Endothelial cell (in vitro differentiated cells): ENCODE data around the gene WDR46. TPM values are rescaled to one million over a fixed set of nuclear protein-coding genes. Genes with fewer than 3 reads are reported as not detected.
"Not testable (repeated sequence)": the region's sequence is repeated elsewhere in the genome, so short reads cannot be mapped to it uniquely, and the experiment has no call there.

ENCODE experiments used
- DNase-seq: peaks from one replicate; pipeline ENCODE4 v3.0.0; 2021; ENCODE audit warnings: low spot score
- H3K27ac Mint-ChIP-seq: one replicate; pipeline ENCODE4 v1.8.0; 2021; ENCODE audit warnings: mixed read lengths, inconsistent platforms; ENCODE audit not compliant: unreplicated experiment
- H3K27me3 Mint-ChIP-seq: one replicate; pipeline ENCODE4 v1.8.0; 2021; ENCODE audit warnings: mild to moderate bottlenecking, moderate library complexity, mixed read lengths, inconsistent platforms; ENCODE audit not compliant: unreplicated experiment
- H3K36me3 Mint-ChIP-seq: one replicate; pipeline ENCODE4 v1.8.0; 2021; ENCODE audit warnings: mild to moderate bottlenecking, low read depth, mixed read lengths, inconsistent platforms; ENCODE audit not compliant: unreplicated experiment
- H3K4me1 Mint-ChIP-seq: one replicate; pipeline ENCODE4 v1.8.0; 2021; ENCODE audit warnings: mild to moderate bottlenecking, mixed read lengths, inconsistent platforms; ENCODE audit not compliant: unreplicated experiment
- H3K4me3 Mint-ChIP-seq: one replicate; pipeline ENCODE4 v1.8.0; 2021; ENCODE audit warnings: mild to moderate bottlenecking, mixed read lengths, inconsistent platforms; ENCODE audit not compliant: unreplicated experiment
- H3K9me3 Mint-ChIP-seq: one replicate; pipeline ENCODE4 v1.8.0; 2021; ENCODE audit warnings: mixed read lengths, inconsistent platforms; ENCODE audit not compliant: unreplicated experiment
- total RNA-seq: library from RNA; stranded (reverse); fragmentation: NEBNext Ultra II Directional; extraction: Animal tissue kit (Norgen Biotek cat#: 25700); gene quantifications from one replicate; pipeline ENCODE4 v1.2.1, GENCODE V29; 2021; ENCODE audit not compliant: unreplicated experiment
- TF ChIP-seq, protein P1 (sequence below): fragments of 200-600 bp; sonication (generic); IDR thresholded peaks from one replicate; pipeline ENCODE4 v1.5.0; 2021; ENCODE audit warnings: antibody characterized with exemption; ENCODE audit not compliant: unreplicated experiment

WDR46 gene
- total RNA-seq, 1 donor from 2014 or later: 48.5 TPM

DNA sequence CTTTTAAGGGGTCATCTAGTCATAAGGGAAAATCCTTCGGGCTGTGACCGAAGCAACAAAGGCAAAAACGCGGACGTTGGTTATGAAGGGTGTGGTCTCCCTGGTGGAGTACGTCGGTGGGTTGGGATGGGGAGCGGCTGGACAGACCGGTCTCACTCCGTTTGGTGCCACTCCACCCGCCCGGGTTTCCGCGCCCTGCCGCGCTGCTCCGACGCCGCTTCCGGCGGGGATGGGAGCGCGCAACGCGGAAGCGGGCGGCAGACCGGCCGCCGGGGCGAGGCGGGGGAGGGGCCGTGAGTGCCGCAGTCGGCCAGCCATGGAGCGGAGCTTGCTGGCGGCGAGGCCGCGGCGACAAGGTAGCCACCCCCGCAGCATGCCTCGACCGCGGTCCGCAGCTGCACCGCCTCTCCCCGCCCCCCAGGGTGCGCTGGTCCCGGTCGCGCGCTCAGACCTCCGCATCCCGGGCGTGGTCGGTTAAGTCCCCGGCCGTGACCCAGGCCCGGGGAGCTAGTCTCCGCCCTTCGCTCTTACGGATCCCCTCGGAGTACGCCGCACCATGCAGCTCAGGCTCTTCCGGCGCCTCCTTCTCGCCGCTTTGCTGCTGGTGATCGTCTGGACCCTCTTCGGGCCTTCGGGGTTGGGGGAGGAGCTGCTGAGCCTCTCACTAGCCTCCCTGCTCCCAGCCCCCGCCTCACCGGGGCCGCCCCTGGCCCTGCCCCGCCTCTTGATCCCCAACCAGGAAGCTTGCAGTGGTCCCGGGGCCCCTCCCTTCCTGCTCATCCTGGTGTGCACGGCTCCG, 12.0 kb downstream of the WDR46 start, which contains the start of gene B3GALT4:
Gene B3GALT4, plus strand, starts transcription at position 260 of the 799 bp plus-strand sequence. Its CDS starts 297 bp downstream, at position 557.
- peaks cover 38% of the 10 kb centered on the region for H3K4me1 Mint-ChIP-seq
- TF ChIP-seq, protein P1, sequence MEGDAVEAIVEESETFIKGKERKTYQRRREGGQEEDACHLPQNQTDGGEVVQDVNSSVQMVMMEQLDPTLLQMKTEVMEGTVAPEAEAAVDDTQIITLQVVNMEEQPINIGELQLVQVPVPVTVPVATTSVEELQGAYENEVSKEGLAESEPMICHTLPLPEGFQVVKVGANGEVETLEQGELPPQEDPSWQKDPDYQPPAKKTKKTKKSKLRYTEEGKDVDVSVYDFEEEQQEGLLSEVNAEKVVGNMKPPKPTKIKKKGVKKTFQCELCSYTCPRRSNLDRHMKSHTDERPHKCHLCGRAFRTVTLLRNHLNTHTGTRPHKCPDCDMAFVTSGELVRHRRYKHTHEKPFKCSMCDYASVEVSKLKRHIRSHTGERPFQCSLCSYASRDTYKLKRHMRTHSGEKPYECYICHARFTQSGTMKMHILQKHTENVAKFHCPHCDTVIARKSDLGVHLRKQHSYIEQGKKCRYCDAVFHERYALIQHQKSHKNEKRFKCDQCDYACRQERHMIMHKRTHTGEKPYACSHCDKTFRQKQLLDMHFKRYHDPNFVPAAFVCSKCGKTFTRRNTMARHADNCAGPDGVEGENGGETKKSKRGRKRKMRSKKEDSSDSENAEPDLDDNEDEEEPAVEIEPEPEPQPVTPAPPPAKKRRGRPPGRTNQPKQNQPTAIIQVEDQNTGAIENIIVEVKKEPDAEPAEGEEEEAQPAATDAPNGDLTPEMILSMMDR: peak; percentile 76
- no peaks in the 10 kb centered on the region for H3K9me3 Mint-ChIP-seq
- peaks cover 5% of the 10 kb centered on the region for H3K27me3 Mint-ChIP-seq
- peak within 1 kb of the TSS; percentile 91 for H3K4me3 Mint-ChIP-seq
- H3K27ac Mint-ChIP-seq: peak within 1 kb of the TSS; percentile 64
- peaks cover 25% of the 10 kb centered on the region for H3K36me3 Mint-ChIP-seq
- peak; percentile 66 for DNase-seq

DNA sequence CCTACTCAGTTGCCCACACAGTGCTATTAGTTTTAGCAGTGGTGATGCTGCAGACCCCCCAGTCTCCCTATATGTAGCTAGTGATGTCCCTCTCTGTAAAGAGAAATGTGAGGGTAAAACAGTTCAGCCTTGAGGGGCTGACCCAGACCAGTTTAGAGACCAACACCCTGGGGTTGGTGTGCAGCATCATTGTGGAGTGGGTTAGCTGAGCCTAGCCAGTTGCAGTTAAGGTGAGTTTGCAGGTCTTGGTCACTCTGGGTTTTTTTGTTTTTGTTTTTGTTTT, 12.5 kb downstream of the WDR46 start:
- DNase-seq: no peak
- Mint-ChIP-seq H3K36me3 (peaks cover 28% of the 10 kb centered on the region), H3K27me3 (peaks cover 10% of the 10 kb centered on the region), H3K4me3 (peak overlapping the region; percentile 87), H3K4me1 (peaks cover 40% of the 10 kb centered on the region), H3K9me3 (no peaks in the 10 kb centered on the region), H3K27ac (peak overlapping the region; percentile 59)
- TF ChIP-seq, protein P1: no peak

DNA sequence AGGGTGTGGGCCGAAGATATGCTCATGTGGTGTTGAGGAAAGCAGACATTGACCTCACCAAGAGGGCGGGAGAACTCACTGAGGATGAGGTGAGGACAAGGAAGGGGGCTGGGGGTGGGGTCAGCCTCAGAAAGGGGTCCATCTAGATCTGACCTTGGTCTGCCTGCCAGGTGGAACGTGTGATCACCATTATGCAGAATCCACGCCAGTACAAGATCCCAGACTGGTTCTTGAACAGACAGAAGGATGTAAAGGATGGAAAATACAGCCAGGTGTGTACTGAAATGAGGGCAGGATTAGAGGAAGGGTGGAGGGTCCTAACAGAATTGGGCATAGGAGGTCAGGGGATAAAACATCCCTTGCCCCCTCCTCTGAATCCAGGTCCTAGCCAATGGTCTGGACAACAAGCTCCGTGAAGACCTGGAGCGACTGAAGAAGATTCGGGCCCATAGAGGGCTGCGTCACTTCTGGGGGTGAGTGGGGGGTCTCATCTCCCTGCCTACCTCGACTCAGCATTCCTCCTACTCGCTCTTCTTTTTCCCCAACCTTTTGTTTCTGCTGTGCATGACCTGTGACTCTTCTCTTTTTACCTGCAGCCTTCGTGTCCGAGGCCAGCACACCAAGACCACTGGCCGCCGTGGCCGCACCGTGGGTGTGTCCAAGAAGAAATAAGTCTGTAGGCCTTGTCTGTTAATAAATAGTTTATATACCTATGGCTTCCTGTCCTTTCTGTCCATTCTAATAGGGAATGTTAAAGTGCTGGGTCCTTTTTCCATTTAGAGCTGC, 13.1 kb downstream of the WDR46 start:
- peak overlapping the region; percentile 67 for H3K27ac Mint-ChIP-seq
- H3K4me3 Mint-ChIP-seq: peak overlapping the region; percentile 87
- peaks cover 13% of the 10 kb centered on the region for H3K27me3 Mint-ChIP-seq
- H3K9me3 Mint-ChIP-seq, DNase-seq: not testable (repeated sequence)
- peaks cover 46% of the 10 kb centered on the region for H3K4me1 Mint-ChIP-seq
- H3K36me3 Mint-ChIP-seq: peaks cover 28% of the 10 kb centered on the region

DNA sequence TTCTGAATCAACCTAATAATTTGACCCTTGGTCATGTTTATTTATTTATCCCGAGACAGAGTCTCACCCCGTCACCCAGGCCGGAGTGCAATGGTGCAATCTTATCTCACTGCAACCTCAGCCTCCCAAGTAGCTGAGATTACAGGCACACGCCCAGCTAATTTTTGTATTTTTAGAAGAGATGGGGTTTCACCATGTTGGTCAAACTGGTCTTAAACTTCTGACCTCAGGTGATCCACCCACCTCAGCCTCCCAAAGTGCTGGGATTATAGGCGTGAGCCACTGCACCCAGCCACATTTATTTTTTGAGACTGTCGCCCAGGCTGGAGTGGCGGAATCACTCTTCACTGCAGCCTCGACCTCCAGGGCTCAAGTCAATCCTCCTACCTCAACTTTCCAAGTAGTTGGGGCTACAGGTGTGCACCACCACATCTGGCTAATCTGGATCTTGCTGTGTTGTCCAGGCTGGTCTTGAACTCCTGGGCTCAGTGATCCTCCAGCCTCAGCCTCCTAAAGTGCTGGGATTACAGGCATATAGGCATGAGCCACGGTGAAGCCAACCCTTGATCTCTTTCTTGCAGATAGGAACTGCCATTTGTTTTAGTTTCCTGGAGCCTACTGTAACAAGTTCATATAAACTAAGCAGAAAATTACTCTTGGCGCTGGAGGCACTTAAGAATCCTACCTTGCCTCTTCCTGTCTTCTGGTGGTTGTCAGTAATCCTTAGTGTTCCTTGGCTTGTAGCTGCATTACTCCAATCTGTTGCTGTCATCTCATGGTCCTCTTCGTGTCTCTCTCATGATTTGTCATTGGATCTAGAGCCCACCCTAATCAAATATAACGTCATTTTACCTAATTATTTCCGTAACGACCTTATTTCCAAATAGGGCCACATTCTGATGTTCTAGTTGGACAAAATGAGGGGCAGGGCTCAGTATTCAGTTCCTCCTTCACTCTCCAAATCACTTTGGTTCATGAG, 14.8 kb downstream of the WDR46 start:
- H3K27me3 Mint-ChIP-seq: peaks cover 18% of the 10 kb centered on the region
- peaks cover 56% of the 10 kb centered on the region for H3K4me1 Mint-ChIP-seq
- H3K36me3 Mint-ChIP-seq: peaks cover 28% of the 10 kb centered on the region
- DNase-seq: no peak
- H3K27ac Mint-ChIP-seq: no peak overlapping the region
- TF ChIP-seq, protein P1: no peak
- peak overlapping the region; percentile 42 for H3K4me3 Mint-ChIP-seq
- no peaks in the 10 kb centered on the region for H3K9me3 Mint-ChIP-seq
